Endothelial cell (in vitro differentiated cells): ENCODE data around the gene PRKCH. TPM values are rescaled to one million over a fixed set of nuclear protein-coding genes. Genes with fewer than 3 reads are reported as not detected.
A peak's percentile ranks its signal among the peaks of the same experiment; 100 is the strongest.

Experiments used
- DNase-seq: peaks from one replicate; pipeline ENCODE4 v3.0.0; 2021; ENCODE audit warnings: low spot score
- H3K27ac Mint-ChIP-seq: one replicate; pipeline ENCODE4 v1.8.0; 2021; ENCODE audit warnings: mixed read lengths, inconsistent platforms; ENCODE audit not compliant: unreplicated experiment
- H3K27me3 Mint-ChIP-seq: one replicate; pipeline ENCODE4 v1.8.0; 2021; ENCODE audit warnings: mild to moderate bottlenecking, moderate library complexity, mixed read lengths, inconsistent platforms; ENCODE audit not compliant: unreplicated experiment
- H3K36me3 Mint-ChIP-seq: one replicate; pipeline ENCODE4 v1.8.0; 2021; ENCODE audit warnings: mild to moderate bottlenecking, low read depth, mixed read lengths, inconsistent platforms; ENCODE audit not compliant: unreplicated experiment
- H3K4me1 Mint-ChIP-seq: one replicate; pipeline ENCODE4 v1.8.0; 2021; ENCODE audit warnings: mild to moderate bottlenecking, mixed read lengths, inconsistent platforms; ENCODE audit not compliant: unreplicated experiment
- H3K4me3 Mint-ChIP-seq: one replicate; pipeline ENCODE4 v1.8.0; 2021; ENCODE audit warnings: mild to moderate bottlenecking, mixed read lengths, inconsistent platforms; ENCODE audit not compliant: unreplicated experiment
- H3K9me3 Mint-ChIP-seq: one replicate; pipeline ENCODE4 v1.8.0; 2021; ENCODE audit warnings: mixed read lengths, inconsistent platforms; ENCODE audit not compliant: unreplicated experiment
- CTCF ChIP-seq: fragments of 200-600 bp; sonication (generic); IDR thresholded peaks from one replicate; pipeline ENCODE4 v1.5.0; 2021; ENCODE audit warnings: antibody characterized with exemption; ENCODE audit not compliant: unreplicated experiment
- total RNA-seq: library from RNA; stranded (reverse); fragmentation: NEBNext Ultra II Directional; extraction: Animal tissue kit (Norgen Biotek cat#: 25700); gene quantifications from one replicate; pipeline ENCODE4 v1.2.1, GENCODE V29; 2021; ENCODE audit not compliant: unreplicated experiment

Gene PRKCH
- total RNA-seq, 1 donor from 2014 or later, result 42.5 TPM

- H3K36me3 Mint-ChIP-seq, result peaks cover 6% of the 10 kb centered on the region
- H3K4me3 Mint-ChIP-seq, result peak overlapping the region; percentile 17
- no peak for DNase-seq
- H3K4me1 Mint-ChIP-seq, result peaks cover 41% of the 10 kb centered on the region
- no peaks in the 10 kb centered on the region for H3K9me3 Mint-ChIP-seq
- TF ChIP-seq CTCF, result no peak
- H3K27me3 Mint-ChIP-seq, result peaks cover 11% of the 10 kb centered on the region
- peak overlapping the region; percentile 8 for H3K27ac Mint-ChIP-seq
Measured at GRCh38 chr14:61358554-61359226, 37.3 kb downstream of the PRKCH start.

GRCh38 chr14:61360796-61361525, 39.6 kb downstream of the PRKCH start:
- TF ChIP-seq CTCF, result no peak
- Mint-ChIP-seq H3K36me3 (peaks cover 6% of the 10 kb centered on the region), H3K27ac (no peak overlapping the region), H3K9me3 (no peaks in the 10 kb centered on the region), H3K4me1 (peaks cover 28% of the 10 kb centered on the region), H3K4me3 (no peak overlapping the region), H3K27me3 (peaks cover 8% of the 10 kb centered on the region)
- no peak for DNase-seq

GRCh38 chr14:61362072-61362750, 40.8 kb downstream of the PRKCH start:
- Mint-ChIP-seq H3K4me1 (peaks cover 23% of the 10 kb centered on the region), H3K36me3 (peaks cover 6% of the 10 kb centered on the region), H3K27me3 (peaks cover 6% of the 10 kb centered on the region), H3K4me3 (no peak overlapping the region), H3K9me3 (no peaks in the 10 kb centered on the region), H3K27ac (no peak overlapping the region)
- no peak for DNase-seq
- no peak for TF ChIP-seq CTCF

GRCh38 chr14:61364243-61364642, 42.9 kb downstream of the PRKCH start:
- H3K9me3 Mint-ChIP-seq, result no peaks in the 10 kb centered on the region
- no peak overlapping the region for H3K27ac Mint-ChIP-seq
- peaks cover 6% of the 10 kb centered on the region for H3K4me1 Mint-ChIP-seq
- H3K36me3 Mint-ChIP-seq, result no peaks in the 10 kb centered on the region
- DNase-seq, result no peak
- H3K27me3 Mint-ChIP-seq, result peaks cover 8% of the 10 kb centered on the region
- TF ChIP-seq CTCF, result no peak
- H3K4me3 Mint-ChIP-seq, result no peak overlapping the region
